ENCODE data around the gene SPIC.
"Not testable (repeated sequence)": the region's sequence is repeated elsewhere in the genome, so short reads cannot be mapped to it uniquely, and the experiment has no call there.

SPIC gene

DNA sequence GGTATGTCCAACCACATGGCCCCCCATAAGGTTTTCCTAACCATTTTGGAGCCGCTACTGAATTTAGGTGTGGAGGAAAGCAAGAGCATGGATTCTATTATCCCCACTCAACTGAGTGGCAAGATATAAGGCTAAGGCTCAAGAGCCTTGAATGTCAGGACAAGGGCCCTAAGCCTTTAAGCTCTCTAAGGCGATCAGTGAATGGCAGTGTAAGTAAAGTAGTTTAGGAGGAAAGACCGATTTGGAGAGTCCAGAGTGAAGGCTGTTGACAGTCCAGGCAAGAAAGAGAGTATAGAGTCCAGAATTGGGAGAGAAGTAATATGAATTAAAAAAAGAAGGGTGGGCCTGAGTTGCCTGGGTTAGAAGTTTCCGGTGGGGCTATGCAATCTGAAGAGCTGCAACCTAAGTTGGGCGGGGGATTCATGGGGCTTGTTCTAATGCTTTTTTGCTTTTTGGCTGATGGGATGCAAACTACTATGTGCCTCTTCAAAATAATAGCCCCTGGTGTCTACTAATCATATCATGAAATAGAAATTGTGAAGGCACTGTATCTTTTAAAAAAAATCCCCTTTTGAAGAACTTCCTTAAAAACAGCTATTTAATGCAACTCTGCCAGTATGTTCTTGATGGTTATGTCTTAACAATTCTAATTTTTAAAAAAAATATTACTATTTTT, at the start of gene SPIC:
SPIC (plus strand) TSS at position 626 of the 676 bp plus-strand sequence. CDS start 1,569 bp downstream, outside the sequence.
- DNase-seq = no peak

DNA sequence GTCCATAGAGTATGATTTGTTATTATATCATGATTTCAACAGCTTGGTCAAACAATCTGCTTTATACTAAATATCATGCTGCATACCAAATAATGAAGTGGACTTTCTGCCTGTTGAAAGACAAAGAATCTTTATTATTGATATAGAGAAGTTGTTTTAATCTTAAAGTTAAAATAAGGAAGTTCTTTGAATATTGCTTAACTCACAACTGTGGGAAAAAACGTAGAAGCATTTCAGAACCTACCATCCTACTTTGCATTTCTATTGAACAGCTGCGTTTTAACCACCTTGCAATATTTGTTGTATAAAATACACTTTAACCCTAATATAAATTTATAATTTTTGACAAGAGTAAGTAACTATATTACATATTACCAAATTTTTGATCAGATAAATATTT, 44.7 kb upstream of the SPIC start:
- no peak for DNase-seq

DNA sequence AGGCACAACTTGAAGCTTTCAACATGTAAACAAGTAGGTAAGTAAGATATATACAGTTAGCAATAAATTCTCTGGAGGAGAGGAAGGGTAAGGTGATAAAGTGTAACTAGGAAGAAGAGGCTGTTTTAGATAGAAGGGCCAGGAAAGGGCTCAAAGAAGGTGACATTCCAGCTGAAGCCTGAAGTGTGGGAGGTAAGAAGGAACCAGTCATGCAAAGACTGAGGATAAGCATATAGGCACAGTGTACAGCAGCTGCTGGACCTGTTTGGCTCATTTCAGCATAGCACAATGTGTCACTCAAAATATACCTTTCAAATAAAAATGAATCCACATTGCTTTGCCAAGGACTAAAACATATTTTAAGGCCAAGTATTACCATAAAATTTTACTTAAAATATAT, 39.0 kb upstream of the SPIC start:
- no peak for DNase-seq

DNA sequence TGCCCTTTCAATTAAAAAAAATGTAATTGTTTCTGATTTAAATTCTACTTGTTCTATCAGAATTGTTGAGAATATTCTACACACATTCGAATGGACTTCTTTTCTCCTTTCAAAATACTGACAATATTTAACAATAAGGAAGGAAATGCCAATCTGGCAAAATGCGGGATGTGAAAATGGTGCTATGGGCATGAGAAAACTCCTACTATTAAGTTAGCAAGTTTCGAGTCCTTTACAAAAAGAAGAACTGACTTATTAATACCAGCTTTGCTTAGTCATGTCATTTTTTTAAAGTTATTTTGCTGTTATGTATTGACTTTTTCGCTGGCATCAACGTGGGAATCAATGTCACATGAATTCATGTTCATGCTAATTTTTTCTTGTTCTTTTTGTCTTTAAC, 35.9 kb upstream of the SPIC start:
- DNase-seq = no peak

DNA sequence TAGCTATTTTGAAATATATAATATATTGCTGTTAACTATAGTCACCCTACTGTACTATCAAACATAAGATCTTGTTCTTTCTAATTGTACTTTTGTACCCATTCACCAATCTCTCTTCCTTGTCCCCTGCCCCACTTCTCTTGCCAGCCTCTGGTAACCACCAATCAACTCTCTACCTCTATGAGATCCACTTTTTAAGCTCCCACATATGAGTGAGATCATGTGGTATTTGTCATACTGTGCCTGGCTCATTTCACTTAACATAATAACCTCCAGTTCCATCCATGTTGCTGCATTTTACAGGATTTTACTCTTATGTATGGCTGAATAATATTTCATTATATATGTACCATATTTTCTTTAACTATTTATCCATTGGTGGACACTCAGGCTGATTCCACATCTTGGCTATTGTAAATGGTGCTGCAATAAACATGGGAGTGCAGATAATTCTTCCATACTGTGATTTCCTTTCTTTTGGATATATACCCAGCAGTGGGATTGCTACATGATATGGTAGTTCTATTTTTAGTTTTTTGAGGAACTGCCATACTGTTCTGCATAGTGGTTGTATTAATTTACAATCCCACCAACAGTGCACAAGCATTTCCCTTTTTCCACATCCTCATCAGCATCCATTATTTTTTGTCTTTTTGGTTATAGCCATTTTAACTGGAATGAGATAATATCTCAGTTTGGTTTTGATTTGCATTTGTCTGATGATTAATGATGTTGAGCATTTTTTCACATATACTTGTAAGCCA, 33.5 kb upstream of the SPIC start:
- DNase-seq = no peak

DNA sequence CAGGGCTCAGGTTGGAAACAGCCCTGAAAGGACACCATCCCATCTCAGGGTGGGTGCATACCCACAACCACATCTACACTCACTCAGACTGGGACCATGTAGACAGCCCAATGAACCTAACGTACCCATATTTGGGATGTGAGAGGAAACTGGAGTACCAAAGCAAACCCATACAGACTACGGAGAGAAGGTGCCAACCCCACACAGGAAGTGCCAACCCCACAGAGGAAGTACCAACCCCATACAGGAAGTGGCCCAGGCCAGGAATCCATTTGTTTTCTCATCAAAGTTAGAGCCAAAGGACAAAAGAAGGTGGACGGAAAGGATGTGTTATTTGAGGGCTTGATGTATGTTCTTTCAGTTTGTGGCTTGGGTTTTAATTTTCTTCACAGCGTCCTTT, 19.5 kb upstream of the SPIC start:
- peak; percentile 13 for DNase-seq

DNA sequence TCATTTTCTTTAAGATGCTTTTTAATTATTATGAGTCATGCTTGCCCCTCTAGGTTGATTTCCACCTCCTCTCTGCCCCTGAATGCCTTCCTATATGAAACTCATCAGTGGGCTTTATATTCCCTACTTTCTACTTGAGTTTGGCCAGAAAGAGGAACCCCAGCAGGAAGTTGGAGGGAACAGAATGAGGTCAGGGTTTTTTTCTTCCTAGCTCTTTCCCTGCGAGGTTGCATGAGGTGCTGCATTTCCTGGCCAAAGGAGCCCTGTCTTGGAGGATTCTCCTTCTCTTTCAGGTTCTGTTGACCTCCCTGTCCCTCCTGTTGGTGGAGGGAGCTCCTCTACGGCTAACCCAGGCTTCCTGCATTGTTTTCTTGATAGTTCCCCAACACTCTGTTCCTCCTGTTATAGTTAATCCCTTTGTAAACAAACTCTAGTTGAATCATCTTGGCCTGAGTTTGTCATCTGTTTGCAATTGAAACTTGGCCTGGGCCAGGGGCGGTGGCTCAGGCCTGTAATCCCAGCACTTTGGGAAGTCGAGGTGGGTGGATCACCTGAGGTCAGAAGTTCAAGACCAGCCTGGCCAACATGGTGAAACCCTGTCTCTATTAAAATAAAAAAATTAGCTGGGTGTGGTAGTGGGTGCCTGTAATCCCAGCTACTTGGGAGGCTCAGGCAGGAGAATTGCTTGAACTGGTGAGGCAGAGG, 15.3 kb upstream of the SPIC start:
- no peak for DNase-seq

DNA sequence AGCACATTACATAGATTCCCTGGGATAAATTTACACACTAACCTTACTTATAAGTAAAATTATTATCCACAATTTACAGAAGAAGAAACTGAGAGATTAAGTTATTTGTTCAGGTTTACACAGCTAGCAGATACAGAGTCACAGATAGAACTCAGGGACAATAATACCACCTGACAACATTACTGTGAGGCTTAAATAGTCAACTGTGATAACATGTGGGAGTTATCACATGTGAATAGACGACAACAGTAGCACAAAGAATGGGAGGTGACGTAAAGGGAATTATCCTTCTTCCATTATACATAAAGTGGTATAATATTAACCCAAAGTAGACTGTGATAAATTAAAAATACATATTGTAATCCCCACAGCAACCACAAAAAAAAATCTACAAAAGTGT, 6.2 kb upstream of the SPIC start:
- DNase-seq = no peak

DNA sequence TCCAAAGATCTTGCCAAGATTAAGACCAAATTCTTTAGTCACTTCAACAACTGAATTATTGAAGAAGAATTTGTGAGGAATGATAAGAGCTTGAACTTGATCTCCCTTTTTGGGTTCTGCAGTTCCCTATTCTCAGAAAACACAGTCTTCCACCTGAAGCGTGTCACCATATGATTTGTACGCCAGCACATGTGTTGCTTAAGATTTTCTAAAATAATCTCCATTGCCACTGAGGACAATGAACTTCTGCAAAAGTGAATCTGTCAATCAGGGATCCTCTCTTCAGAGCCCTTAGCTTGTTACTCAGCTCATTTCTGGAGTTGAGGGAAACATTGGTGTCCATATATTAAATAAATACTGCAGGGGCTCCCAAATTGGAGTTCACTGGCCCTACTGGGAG, 4.2 kb upstream of the SPIC start:
- DNase-seq = no peak

DNA sequence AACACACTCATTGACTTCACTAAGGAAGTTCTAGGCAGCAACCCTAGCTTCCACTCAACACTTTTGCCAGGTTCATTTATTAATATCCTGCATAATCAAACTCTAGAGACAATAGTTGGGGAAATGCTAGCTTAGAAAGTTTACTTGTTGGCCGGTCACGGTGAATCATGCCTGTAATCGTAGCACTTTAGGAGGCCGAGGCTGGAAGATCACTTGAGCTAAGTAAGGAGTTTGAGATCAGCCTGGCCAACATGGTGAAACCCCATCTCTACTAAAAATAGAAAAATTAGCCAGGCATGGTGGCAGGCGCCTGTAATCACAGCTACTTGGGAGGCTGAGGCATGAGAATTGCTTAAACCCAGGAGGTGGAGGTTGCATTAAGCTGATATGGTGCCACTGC, 3.3 kb upstream of the SPIC start:
- not testable (repeated sequence) for DNase-seq

DNA sequence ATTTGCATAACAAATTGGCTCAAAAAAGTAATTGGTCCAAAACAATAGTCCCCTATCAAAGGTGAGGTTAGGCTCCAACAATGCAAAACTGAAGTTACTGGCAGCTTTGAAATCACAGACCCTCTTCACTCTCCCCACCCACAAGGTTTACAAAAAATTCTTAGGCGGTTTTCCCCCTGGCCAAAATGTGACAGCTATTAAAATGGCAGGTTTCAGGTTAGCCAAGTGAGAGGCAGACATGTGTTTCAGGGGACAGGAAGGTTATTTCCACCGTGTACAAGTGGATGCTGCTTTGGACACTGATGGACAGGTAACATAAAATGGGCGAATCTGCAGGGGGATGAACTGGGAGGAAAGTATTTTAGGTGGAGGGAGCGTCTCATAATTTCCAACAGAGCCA, 888 bp upstream of the SPIC start:
- no peak for DNase-seq

DNA sequence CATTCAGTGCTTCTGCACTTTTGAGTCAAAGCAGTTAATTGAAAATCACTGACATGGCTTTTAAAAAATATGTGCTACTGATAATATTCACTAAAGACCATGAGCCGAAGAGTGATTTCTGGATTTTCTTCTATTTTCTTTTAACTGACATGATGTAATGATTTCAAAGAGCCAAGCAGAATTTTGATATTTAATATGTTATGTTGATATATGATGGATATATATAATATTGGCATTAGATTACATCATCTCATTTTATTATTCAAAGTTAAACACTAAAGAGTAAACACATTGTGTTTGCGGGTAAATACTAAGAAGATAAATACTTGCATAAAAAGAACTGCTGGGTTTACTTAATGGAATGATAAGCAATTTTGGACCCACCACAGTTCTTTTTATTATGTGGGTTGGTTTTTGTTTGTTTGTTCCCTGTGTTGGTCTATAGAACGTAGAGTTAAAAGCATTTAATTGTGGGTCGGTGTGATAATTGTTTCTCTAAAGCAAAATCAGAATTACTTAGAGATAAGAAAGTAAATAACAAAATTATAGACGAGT, 692 bp downstream of the SPIC start:
- DNase-seq = no peak

DNA sequence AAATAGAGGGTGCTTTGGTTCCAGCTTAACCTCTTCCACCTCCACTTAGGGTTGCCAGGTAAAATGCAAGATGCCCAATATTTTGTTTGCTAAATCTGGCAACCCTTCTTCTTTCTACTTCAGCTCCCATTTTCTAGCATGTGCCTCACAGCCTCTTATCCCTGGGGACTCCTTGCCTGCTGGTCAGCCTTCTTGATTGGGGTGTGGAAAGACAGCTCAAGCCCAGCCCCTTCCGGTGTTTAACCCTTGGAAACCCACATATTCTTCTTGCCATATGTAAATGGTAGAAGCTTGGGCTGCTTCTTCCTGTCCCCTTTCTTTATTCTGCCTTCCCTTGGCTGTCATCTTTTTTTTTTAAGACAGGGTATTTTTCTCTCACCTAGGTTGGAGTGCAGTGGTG, 5.7 kb downstream of the SPIC start:
- DNase-seq = no peak

DNA sequence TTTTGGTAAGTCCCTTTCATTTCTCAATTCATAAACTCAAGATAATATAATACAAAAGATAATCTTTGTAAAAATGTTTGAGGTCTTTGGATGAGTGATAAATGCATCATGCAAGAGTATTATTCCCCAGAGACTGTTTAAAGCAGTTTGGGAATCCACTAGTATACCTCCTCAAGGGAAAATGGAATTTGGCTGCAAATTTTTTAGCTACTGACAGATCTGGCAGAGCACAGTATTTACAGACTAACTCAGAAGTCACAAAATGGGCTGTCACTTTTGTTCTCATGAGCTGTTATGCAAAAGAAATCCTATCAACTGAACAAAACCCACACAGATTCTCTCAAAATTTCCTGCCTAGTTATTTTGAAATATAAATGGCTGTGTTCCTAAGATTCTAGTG, 9.9 kb downstream of the SPIC start:
- DNase-seq = no peak

DNA sequence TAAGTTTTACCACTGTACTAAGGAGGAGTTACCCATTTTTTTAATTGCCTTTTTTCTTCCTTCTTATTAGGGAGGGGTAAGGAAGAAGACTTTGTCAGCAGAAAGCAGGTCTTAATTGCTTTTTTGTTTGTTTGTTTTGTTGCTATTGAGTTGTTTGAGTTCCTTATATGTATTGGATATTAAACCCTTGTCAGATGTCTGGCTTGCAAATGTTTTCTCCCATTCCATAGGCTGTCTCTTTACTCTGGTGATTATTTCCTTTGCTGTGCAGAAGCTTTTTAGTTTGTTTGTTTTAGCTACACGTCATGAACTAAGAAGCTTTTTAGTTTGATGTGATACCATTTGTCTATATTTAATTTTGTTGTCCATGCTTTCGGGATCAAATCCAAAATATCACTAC, 13.3 kb downstream of the SPIC start:
- no peak for DNase-seq

DNA sequence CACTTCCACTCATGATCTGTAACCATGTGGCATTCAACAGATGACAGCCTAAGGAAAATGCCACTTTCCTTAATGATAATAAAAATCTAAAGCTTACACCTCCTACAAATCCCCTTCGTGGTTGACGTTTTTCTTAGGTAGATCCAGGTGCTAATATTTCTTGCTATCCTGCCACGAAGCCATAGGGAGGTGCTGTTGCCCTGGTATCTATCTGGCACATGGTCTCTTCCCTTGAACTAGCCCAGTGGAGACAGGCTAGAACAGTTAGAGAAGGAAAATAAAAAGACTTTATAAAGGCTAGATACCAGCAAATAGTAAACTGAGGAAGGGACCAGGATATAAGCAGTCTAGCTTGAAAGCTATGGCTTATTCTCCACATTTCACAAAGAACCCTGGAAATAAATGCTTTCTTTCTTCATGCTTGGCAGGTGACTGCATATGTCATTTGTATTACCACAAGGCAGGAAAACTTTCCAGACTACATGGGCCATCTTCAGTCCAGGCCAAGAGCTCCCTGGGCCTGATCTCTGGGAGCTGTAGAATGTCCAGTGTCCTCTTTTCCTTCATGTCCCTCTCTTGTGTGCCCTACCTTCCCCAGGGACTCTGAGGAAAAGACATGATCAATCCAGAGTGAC, 15.3 kb downstream of the SPIC start:
- DNase-seq = no peak

DNA sequence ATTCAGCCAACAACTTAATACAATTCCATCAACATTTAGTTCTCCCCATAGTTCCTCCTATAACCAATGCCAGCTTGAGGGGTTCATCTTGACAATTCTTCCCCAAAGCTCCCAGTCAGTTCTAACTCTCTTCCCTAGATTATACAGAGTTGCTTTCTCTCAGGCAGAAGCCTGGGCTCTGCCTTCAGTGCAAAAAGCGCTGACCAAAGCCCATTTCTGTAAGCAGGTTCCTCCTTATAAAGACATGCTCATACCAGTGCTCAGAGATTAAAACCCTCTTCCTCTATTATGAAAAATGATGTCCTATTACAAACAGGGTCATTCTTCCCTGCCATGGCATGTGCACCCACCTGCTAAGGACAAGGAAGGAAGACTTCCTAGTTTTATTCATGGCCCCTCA, 16.2 kb downstream of the SPIC start:
- DNase-seq = no peak

DNA sequence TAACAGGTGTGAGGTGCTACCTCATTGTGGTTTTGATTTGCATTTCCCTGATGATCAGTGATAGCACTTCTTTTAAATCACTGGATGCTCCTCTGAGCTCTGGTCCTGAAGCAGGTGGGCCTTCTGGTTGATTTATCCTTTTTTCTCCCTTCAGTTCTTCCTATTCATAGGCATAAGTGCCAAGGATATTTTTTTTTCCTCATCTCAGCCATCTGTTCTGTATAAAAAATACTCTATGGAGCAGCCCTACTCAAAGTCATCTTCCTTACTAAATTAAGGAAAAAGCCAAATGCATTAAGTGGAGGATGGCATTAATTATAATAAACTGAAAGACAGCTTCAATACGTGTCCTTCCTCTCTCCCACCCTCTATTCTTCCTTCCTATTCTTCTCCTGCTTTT, 18.4 kb downstream of the SPIC start:
- DNase-seq = no peak

DNA sequence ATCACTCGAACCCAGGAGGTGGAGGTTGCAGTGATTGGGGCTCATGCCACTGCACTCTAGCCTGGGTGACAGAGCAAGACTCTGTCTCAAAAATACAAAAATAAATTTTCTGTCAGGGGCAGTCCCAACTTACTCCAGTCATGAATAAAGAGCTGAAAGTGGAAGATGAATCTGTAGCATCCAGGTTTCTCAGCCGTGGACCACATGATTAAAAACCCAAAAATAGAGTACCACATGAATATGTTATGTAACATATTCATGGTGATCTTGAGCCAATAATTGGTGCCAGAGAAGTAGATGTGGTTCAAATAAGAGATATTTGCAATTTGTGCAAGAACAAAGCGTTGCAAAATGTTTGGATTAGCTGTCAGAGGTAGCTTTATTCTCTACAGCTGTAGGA, 23.1 kb downstream of the SPIC start:
- no peak for DNase-seq

DNA sequence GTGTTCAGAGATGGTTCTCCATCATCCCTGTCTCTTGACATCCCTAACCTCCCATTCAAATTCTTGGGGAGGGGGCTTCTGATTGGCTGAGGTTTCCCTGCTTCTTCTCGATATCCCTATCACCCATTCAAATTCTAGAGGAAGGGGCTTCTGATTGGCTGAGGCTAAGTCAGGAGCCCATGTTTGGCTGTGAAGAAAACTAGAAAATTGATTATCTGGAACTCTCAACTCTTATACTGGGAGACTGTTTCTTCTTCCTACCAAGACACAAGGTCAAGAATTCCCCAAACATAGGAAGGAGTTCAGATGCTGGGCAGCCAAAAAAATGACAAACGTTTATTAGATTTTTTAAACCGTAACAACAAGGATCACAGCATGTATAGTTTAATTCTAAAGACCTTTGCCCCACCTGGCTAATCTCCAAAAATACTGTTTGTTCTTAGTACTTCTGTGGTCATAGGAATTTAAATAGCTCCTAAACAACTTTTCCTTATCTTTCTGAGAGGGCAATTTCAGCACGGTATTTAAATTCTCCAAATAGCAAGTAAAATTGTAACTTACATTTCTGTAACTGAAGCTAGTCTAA, 26.4 kb downstream of the SPIC start:
- no peak for DNase-seq

DNA sequence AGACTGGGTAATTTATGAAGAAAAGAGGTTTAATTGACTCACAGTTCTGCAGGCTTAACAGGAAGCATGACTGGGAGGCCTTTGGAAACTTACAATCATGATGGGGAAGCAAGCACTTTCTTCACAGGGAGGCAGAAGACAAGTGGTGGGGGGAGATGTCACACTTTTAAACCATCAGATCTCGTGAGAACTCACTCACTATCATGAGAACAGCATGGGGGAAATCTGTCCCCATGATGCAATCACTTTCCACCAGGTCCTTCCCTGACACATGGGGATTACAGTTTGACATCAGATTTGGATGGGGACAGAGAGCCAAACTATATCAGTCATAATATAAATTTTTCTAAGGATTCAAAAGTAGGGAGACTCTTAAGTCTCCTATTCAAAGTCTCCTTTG, 46.0 kb downstream of the SPIC start:
- DNase-seq = no peak

DNA sequence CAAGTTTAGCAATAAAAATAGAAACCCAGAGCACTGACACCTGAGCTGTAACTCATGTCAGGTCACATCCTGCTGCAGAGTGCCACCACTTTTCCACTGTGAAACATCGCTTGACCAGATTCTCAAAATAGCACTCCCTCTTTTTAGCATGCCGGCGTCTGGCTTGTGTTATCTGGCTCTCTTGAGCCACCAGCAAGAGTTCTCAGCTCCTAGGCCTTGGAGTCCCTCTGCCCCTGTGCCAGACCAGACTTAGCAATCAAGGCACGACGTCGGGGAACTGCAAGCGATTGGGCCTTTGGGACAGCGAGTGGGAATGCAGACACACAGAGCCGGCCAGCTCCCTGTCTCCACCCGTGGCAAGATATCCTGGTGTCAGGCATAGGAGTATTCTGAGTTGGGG, 52.5 kb downstream of the SPIC start:
- no peak for DNase-seq

Measured in CD4-positive, alpha-beta T cell treated with Interleukin-6 for 4 hours (primary cell).